ENCODE data around the gene TSNAXIP1. TPM values are rescaled to one million over a fixed set of nuclear protein-coding genes. Genes with fewer than 3 reads are reported as not detected.

TSNAXIP1 gene
- total RNA-seq, 3 donors from 2014 or later = 0.41 to 2.0 (median 0.48) TPM

- no peak for DNase-seq
- intact Hi-C loops (cut with DNase I, micrococcal nuclease) = no loop called here
- no peaks in the 10 kb centered on the region for H3K9me3 ChIP-seq
These were observed 18.4 kb downstream of the TSNAXIP1 start for GRCh38 chr16:67825119-67825518.

GRCh38 chr16:67825906-67826305 lies 19.2 kb downstream of the TSNAXIP1 start:
- Histone ChIP-seq H3K4me1 (ENCODE audit: low read depth) (no peaks in the 10 kb centered on the region), H3K9me3 (no peaks in the 10 kb centered on the region), H3K36me3 (ENCODE audit: low read depth) (no peaks in the 10 kb centered on the region), H3K4me3 (no peak overlapping the region)
- DNase-seq = no peak
- intact Hi-C loops (cut with DNase I, micrococcal nuclease) = no loop called here
- TF ChIP-seq CTCF (IDR thresholded peaks at IDR 0.05) = no peak
- no peak for ATAC-seq

More at GRCh38 chr16:67825119-67825518, 18.4 kb downstream of the TSNAXIP1 start:
- no peak for ATAC-seq
- TF ChIP-seq CTCF (IDR thresholded peaks at IDR 0.05) = no peak
- no peaks in the 10 kb centered on the region for H3K36me3 ChIP-seq (ENCODE audit: low read depth)
- H3K4me1 ChIP-seq (ENCODE audit: low read depth) = no peaks in the 10 kb centered on the region
- H3K4me3 ChIP-seq = no peak overlapping the region

- H3K9me3 ChIP-seq = no peaks in the 10 kb centered on the region
- intact Hi-C loops (cut with DNase I, micrococcal nuclease) = no loop called here
- H3K4me3 ChIP-seq = no peak overlapping the region
- ATAC-seq = no peak
- peaks cover 1% of the 10 kb centered on the region for H3K36me3 ChIP-seq (ENCODE audit: low read depth)
- TF ChIP-seq CTCF (IDR thresholded peaks at IDR 0.05) = no peak
- no peak for DNase-seq
- H3K4me1 ChIP-seq (ENCODE audit: low read depth) = peaks cover 9% of the 10 kb centered on the region
These were observed 22.0 kb downstream of the TSNAXIP1 start for GRCh38 chr16:67828651-67829050.

GRCh38 chr16:67833030-67833414 lies 26.3 kb downstream of the TSNAXIP1 start:
- intact Hi-C loops (cut with DNase I, micrococcal nuclease) = no loop called here
- no peak for DNase-seq

GRCh38 chr16:67833415-67834241 lies 26.9 kb downstream of the TSNAXIP1 start:
- Histone ChIP-seq H3K9me3 (no peaks in the 10 kb centered on the region), H3K4me1 (ENCODE audit: low read depth) (peaks cover 16% of the 10 kb centered on the region), H3K4me3 (peak overlapping the region; percentile 57), H3K36me3 (ENCODE audit: low read depth) (peaks cover 3% of the 10 kb centered on the region)
- TF ChIP-seq CTCF (IDR thresholded peaks at IDR 0.05) = peak; percentile 8
- DNase-seq = peak; percentile 95 to 97 (median 96)
- peak; percentile 98 for ATAC-seq
- intact Hi-C loops (cut with DNase I, micrococcal nuclease) = no loop called here

More at GRCh38 chr16:67833030-67833414, 26.3 kb downstream of the TSNAXIP1 start:
- peak; percentile 46 for ATAC-seq
- Histone ChIP-seq H3K36me3 (ENCODE audit: low read depth) (peaks cover 3% of the 10 kb centered on the region), H3K4me3 (no peak overlapping the region), H3K9me3 (no peaks in the 10 kb centered on the region), H3K4me1 (ENCODE audit: low read depth) (peaks cover 16% of the 10 kb centered on the region)
- no peak for TF ChIP-seq CTCF (IDR thresholded peaks at IDR 0.05)
